GM13977 (cell line): ENCODE measurements around the gene RAB6A.
A peak's percentile ranks its signal among the peaks of the same experiment; 100 is the strongest.

Source experiments
- DNase-seq: peaks from one replicate; pipeline ENCODE4 v3.0.0; 2012; ENCODE audit warnings: low spot score
- in situ Hi-C: fragments of 300-500 bp; cut with MboI; formaldehyde crosslinking; loops from one replicate; pipeline ENCODE4 v1.12.0; 2022; ENCODE audit warnings: low sequenced_read_pairs, low pct_unique_long_range_greater_than_20kb, mixed read lengths, inconsistent platforms; ENCODE audit not compliant: unreplicated experiment
- TF ChIP-seq, protein P1 (sequence below): IDR thresholded peaks from 2 replicates; pipeline ENCODE4 v1.5.1; 2012; ENCODE audit warnings: mild to moderate bottlenecking, control low read depth; ENCODE audit not compliant: insufficient read depth; ENCODE audit errors: extremely low read depth, missing control alignments

The RAB6A gene

DNA sequence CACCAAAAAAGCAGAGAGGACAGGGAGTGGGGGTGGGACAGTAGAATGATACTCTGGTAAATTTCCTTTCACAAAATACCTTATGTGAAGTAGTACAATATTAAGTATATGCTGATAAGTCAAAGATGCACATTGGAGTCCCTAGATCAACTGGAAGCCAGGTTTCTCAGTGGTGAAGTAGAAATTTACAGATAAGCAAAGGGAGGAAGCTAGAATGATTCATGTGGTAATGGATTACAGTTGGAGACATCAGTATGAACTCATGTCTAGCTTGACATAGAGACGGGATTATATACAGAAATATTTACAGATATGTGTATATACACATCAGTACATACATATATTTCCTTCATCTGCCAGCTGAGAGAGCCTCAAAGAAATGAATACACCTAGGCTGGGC lies 93.0 kb downstream of the RAB6A start:
- no peak for DNase-seq
- TF ChIP-seq, protein P1, sequence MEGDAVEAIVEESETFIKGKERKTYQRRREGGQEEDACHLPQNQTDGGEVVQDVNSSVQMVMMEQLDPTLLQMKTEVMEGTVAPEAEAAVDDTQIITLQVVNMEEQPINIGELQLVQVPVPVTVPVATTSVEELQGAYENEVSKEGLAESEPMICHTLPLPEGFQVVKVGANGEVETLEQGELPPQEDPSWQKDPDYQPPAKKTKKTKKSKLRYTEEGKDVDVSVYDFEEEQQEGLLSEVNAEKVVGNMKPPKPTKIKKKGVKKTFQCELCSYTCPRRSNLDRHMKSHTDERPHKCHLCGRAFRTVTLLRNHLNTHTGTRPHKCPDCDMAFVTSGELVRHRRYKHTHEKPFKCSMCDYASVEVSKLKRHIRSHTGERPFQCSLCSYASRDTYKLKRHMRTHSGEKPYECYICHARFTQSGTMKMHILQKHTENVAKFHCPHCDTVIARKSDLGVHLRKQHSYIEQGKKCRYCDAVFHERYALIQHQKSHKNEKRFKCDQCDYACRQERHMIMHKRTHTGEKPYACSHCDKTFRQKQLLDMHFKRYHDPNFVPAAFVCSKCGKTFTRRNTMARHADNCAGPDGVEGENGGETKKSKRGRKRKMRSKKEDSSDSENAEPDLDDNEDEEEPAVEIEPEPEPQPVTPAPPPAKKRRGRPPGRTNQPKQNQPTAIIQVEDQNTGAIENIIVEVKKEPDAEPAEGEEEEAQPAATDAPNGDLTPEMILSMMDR: no peak
- in situ Hi-C loops: loop anchor here (25.0 kb wide), 1 partner anchor 306 kb away; no protein-coding TSS in a partner anchor

DNA sequence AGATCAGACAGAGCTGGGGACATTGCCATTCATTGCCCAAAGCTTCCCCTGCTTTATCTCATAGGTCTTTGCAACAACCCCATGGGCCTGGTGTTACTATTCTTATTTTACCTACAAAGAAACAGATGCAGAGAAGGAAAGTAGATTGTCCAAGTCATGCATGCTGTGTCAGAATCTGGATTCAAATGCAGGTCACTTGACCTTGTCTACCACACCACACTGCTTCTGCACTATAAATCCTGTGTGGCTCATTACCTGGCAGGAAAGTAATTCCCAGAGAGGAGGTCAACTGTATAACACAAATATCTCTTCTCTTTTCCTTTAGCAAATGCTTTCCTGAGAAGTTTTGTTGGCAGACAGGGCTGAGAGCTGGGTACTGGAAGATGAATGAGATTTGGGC lies 96.0 kb downstream of the RAB6A start:
- TF ChIP-seq, protein P1: no peak
- in situ Hi-C loops: loop anchor here (25.0 kb wide), 1 partner anchor 303 kb away; no protein-coding TSS in a partner anchor
- no peak for DNase-seq

DNA sequence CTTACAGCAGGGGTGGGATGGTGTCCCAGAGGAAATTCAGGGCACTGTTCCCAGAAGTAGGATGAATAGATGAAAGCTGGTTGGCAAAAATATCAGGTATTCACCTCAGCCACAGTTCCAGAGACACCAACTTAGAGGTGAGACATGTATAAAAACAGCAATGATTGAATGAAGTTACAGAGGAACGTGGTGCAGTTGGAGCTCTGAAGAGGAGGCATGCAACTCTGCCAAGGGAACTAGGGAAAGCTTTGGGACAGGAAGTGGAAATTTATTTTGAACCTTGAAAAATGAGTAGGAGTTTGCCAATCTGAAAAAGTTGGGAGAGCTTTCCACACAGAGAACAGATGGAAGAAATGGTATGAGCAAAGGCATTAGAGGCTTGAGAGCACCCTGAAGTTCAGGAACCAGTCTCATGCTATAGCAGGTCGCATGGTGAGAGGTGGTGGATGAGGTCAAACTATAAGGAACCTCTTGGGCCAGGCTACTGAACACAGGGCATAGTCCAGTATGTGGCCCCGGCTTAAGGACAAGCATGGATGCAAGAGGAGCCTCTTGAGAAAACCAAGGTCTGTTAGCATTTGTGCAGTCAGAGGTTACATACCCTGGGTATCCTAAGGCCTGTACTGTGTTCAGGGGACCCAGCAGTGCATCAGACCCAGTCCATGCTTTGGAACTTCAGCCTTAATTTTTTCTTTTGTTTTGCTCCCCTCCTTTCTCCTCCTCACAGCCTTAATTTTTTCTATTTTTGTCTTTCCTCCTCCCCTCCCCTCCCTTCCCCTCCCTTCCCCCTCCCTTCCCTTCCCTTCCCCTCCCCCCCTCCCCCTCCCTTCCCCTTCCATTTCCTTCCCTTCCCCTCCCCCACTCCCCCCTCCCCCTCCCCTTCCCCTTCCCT lies 97.0 kb downstream of the RAB6A start:
- TF ChIP-seq, protein P1: no peak
- DNase-seq: peak; percentile 13
- in situ Hi-C loops: loop anchor here (25.0 kb wide), 1 partner anchor 302 kb away; no protein-coding TSS in a partner anchor

DNA sequence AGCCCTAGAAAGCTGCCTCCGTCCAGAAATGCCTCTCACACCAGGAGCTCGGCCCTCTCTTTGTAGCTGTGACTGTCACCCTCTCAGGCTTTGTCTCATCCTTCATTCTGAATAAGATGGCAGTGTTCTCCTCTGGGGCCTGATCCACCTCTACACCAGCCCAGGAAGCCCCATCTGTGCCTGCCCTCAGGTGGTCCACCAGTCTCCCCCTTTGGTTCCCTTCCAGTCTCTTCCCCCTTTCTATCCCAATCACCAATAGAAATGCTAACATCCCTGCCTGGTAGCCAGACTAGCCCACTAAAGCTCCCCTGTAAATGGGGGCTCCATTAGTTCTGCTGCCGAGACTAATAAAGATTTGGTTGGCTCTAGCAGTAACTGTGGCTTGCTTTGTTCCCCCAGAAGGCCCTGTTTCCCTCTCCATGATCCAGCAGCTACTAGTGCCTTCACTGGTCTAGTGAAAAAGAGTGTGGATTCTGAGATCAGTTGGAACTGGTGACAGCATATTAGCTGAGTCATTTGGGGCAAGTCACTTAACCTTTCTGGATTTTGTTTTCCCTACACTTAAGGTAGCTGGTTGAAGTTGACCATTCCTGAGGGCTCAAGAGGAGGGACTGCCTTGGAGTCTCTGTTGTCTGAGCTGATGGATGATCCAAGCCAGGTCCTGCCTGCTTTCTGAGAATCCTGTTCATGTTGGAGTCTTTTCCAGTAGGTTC lies 98.3 kb downstream of the RAB6A start:
- no peak for DNase-seq
- TF ChIP-seq, protein P1: no peak
- in situ Hi-C loops: loop anchor here (25.0 kb wide), 1 partner anchor 300 kb away; no protein-coding TSS in a partner anchor

DNA sequence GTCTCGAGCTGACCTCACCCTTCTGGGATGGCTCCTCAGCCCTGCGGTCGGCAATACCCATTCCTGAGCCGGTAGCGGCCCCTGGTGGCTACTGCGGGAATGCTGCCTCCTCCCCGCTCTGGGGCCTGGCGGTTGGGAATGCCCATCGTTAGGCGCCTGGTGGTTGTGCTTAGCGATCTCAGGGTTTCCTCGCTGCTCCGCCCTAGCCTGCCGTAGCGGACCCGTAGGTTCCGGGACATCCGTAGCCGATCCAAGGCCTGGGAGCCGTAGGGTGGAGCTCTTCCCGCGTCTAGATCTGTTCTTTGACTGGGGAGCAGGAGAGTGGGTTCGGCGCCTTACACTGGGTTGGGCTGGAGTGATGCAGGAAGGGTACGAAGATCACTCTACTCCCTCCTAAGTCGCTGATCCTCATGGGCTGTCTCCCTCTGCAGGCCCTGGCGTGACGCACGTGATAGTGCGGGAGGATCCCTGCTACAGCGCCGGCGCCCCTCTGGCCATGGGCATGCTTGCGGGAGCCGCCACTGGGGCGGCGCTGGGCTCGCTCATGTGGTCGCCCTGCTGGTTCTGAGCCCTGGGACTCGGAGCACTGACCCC lies 99.7 kb downstream of the RAB6A start:
- TF ChIP-seq, protein P1: peak; percentile 99
- in situ Hi-C loops: loop anchor here (25.0 kb wide), 1 partner anchor 299 kb away; no protein-coding TSS in a partner anchor
- DNase-seq: peak; percentile 94

DNA sequence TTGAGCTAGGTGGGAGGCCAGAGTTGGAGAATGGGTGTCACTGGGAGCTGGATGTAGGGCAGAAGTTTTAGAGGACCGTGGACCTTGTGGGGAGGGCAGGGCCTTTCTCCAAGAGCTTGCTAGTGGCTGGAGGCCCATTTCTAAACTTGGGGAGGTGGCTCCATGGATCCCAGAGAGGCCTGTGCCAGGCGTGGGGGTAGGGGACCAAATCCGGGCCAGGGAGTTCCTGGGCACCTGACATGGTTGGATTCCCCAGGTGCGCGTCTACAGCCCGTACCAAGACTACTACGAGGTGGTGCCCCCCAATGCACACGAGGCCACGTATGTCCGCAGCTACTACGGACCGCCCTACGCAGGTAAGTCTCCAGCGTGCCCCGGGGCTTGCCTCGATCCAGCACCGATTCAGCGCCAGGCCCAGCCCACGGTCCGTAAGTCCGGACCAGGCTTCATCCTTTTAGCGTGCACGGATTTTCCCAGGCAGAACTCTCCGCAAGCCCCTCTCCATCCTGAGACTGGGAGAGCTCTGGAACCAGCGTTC lies 100.3 kb downstream of the RAB6A start:
- in situ Hi-C loops: loop anchor here (25.0 kb wide), 1 partner anchor 298 kb away; no protein-coding TSS in a partner anchor
- DNase-seq: no peak
- TF ChIP-seq, protein P1: no peak
